PC-3 (cell line): ENCODE data around the gene SLC7A6.

Experiments used
- EZH2 ChIP-seq: fragments of 300-600 bp; sonication (generic); IDR thresholded peaks from one replicate; pipeline ENCODE4 v1.6.1; 2017; ENCODE audit warnings: antibody characterized with exemption, mild to moderate bottlenecking, low read length; ENCODE audit not compliant: unreplicated experiment
- EZH2phosphoT487 ChIP-seq: fragments of 300-600 bp; sonication (generic); IDR thresholded peaks from 2 replicates; pipeline ENCODE4 v1.6.1; 2018; ENCODE audit warnings: mild to moderate bottlenecking, antibody characterized with exemption, low read length, borderline replicate concordance
- TF ChIP-seq, protein P1 (sequence below): fragments of 300-600 bp; sonication (generic); conservative IDR thresholded peaks from 2 replicates; pipeline ENCODE4 v1.5.1; 2017; ENCODE audit warnings: antibody characterized with exemption, low read depth, mild to moderate bottlenecking, low read length

GRCh38 chr16:68231384-68232136, 32.8 kb upstream of the SLC7A6 start:
- TF ChIP-seq, protein P1, sequence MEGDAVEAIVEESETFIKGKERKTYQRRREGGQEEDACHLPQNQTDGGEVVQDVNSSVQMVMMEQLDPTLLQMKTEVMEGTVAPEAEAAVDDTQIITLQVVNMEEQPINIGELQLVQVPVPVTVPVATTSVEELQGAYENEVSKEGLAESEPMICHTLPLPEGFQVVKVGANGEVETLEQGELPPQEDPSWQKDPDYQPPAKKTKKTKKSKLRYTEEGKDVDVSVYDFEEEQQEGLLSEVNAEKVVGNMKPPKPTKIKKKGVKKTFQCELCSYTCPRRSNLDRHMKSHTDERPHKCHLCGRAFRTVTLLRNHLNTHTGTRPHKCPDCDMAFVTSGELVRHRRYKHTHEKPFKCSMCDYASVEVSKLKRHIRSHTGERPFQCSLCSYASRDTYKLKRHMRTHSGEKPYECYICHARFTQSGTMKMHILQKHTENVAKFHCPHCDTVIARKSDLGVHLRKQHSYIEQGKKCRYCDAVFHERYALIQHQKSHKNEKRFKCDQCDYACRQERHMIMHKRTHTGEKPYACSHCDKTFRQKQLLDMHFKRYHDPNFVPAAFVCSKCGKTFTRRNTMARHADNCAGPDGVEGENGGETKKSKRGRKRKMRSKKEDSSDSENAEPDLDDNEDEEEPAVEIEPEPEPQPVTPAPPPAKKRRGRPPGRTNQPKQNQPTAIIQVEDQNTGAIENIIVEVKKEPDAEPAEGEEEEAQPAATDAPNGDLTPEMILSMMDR = no peak
- TF ChIP-seq EZH2 (no peak), EZH2phosphoT487 (no peak)
